ENCODE data around the gene PCDH17. TPM values are rescaled to one million over a fixed set of nuclear protein-coding genes. Genes with fewer than 3 reads are reported as not detected.

Gene PCDH17
- total and polyA plus RNA-seq, 10 of the 15 experiments (the other 5 are each of a cell fraction or from before 2014, with no cell fraction given): under 0.01 to 0.58 (median 0.07) TPM; not detected in 6

DNA sequence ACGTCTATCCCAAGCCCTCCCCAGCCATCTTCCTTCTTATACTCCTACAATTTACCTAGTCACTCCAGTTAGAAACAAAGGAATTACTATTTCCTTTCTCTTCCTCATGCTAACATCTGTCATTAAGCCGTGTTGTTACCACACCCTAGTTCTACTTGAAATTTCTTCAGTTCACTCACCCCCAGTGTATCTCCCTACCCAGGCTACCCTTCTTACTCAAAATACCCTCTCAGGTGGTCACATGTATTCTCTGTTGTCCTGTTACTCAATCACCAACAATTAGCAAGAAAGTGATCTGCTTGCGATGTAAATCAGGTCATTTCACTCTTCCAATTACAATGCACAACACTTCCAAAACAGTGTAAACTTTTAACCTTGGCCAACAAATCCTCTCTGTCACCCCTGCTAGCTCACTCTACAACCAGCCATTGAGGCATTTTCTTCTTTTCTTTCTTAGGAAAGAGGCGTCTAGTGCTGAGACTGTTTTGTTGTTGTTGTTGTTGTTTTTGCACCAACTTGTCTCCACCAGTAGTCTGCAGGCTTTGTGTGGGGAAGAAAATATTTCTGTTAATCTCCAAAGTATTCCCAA lies 50.7 kb downstream of the PCDH17 start:
- H3K4me1 ChIP-seq (ENCODE audit: control insufficient read depth, insufficient read depth, low read length): no peaks in the 10 kb centered on the region
- FAIRE-seq: no peak
- BruUV-seq (replicated peaks): no TSS peak
- TF ChIP-seq, protein P1, sequence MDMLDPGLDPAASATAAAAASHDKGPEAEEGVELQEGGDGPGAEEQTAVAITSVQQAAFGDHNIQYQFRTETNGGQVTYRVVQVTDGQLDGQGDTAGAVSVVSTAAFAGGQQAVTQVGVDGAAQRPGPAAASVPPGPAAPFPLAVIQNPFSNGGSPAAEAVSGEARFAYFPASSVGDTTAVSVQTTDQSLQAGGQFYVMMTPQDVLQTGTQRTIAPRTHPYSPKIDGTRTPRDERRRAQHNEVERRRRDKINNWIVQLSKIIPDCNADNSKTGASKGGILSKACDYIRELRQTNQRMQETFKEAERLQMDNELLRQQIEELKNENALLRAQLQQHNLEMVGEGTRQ (IDR thresholded peaks at IDR 0.05; ENCODE audit: borderline replicate concordance, low read depth, low read length): no peak
- no peak for TF ChIP-seq MEF2A (IDR thresholded peaks at IDR 0.05; ENCODE audit: insufficient read depth, low read depth, low read length)
- TF ChIP-seq SIN3A (IDR thresholded peaks at IDR 0.05; ENCODE audit: low read depth, low read length): no peak
- TF ChIP-seq TAF1 (IDR thresholded peaks at IDR 0.05; ENCODE audit: borderline replicate concordance, low read depth, low read length): no peak
- no peak for TF ChIP-seq POLR2A (IDR thresholded peaks at IDR 0.05; ENCODE audit: low read depth, low read length)
- no peak for TF ChIP-seq NFXL1 (IDR thresholded peaks at IDR 0.05; ENCODE audit: borderline replicate concordance)
- no peak for TF ChIP-seq ZNF207 (IDR thresholded peaks at IDR 0.05; ENCODE audit: borderline replicate concordance)
- TF ChIP-seq NFYB (IDR thresholded peaks at IDR 0.05; ENCODE audit: insufficient read depth, low read depth, low read length): no peak
- TF ChIP-seq SMC3 (IDR thresholded peaks at IDR 0.05; ENCODE audit: borderline replicate concordance, low read length): no peak
- TF ChIP-seq IRF4 (IDR thresholded peaks at IDR 0.05; ENCODE audit: low read depth, low read length): no peak
- TF ChIP-seq, protein P2, sequence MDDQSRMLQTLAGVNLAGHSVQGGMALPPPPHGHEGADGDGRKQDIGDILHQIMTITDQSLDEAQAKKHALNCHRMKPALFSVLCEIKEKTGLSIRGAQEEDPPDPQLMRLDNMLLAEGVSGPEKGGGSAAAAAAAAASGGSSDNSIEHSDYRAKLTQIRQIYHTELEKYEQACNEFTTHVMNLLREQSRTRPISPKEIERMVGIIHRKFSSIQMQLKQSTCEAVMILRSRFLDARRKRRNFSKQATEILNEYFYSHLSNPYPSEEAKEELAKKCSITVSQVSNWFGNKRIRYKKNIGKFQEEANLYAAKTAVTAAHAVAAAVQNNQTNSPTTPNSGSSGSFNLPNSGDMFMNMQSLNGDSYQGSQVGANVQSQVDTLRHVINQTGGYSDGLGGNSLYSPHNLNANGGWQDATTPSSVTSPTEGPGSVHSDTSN (IDR thresholded peaks at IDR 0.05; ENCODE audit: insufficient replicate concordance, low read depth, low read length): no peak
- TF ChIP-seq, protein P3, sequence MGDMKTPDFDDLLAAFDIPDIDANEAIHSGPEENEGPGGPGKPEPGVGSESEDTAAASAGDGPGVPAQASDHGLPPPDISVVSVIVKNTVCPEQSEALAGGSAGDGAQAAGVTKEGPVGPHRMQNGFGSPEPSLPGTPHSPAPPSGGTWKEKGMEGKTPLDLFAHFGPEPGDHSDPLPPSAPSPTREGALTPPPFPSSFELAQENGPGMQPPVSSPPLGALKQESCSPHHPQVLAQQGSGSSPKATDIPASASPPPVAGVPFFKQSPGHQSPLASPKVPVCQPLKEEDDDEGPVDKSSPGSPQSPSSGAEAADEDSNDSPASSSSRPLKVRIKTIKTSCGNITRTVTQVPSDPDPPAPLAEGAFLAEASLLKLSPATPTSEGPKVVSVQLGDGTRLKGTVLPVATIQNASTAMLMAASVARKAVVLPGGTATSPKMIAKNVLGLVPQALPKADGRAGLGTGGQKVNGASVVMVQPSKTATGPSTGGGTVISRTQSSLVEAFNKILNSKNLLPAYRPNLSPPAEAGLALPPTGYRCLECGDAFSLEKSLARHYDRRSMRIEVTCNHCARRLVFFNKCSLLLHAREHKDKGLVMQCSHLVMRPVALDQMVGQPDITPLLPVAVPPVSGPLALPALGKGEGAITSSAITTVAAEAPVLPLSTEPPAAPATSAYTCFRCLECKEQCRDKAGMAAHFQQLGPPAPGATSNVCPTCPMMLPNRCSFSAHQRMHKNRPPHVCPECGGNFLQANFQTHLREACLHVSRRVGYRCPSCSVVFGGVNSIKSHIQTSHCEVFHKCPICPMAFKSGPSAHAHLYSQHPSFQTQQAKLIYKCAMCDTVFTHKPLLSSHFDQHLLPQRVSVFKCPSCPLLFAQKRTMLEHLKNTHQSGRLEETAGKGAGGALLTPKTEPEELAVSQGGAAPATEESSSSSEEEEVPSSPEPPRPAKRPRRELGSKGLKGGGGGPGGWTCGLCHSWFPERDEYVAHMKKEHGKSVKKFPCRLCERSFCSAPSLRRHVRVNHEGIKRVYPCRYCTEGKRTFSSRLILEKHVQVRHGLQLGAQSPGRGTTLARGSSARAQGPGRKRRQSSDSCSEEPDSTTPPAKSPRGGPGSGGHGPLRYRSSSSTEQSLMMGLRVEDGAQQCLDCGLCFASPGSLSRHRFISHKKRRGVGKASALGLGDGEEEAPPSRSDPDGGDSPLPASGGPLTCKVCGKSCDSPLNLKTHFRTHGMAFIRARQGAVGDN (IDR thresholded peaks at IDR 0.05): no peak
- no peak for TF ChIP-seq RELA (IDR thresholded peaks at IDR 0.05; ENCODE audit: borderline replicate concordance, partially characterized antibody)
- TF ChIP-seq, protein P4, sequence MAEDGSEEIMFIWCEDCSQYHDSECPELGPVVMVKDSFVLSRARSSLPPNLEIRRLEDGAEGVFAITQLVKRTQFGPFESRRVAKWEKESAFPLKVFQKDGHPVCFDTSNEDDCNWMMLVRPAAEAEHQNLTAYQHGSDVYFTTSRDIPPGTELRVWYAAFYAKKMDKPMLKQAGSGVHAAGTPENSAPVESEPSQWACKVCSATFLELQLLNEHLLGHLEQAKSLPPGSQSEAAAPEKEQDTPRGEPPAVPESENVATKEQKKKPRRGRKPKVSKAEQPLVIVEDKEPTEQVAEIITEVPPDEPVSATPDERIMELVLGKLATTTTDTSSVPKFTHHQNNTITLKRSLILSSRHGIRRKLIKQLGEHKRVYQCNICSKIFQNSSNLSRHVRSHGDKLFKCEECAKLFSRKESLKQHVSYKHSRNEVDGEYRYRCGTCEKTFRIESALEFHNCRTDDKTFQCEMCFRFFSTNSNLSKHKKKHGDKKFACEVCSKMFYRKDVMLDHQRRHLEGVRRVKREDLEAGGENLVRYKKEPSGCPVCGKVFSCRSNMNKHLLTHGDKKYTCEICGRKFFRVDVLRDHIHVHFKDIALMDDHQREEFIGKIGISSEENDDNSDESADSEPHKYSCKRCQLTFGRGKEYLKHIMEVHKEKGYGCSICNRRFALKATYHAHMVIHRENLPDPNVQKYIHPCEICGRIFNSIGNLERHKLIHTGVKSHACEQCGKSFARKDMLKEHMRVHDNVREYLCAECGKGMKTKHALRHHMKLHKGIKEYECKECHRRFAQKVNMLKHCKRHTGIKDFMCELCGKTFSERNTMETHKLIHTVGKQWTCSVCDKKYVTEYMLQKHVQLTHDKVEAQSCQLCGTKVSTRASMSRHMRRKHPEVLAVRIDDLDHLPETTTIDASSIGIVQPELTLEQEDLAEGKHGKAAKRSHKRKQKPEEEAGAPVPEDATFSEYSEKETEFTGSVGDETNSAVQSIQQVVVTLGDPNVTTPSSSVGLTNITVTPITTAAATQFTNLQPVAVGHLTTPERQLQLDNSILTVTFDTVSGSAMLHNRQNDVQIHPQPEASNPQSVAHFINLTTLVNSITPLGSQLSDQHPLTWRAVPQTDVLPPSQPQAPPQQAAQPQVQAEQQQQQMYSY (CRISPR knock-in tag; IDR thresholded peaks at IDR 0.05): no peak
- TF ChIP-seq SIX5 (IDR thresholded peaks at IDR 0.05; ENCODE audit: low read depth, low read length, severe bottlenecking): no peak

More for the DNA sequence above, 50.7 kb downstream of the PCDH17 start:
- WGBS (ENCODE audit: insufficient coverage, insufficient replicate concordance, low lambda C conversion rate, missing lambda C conversion rate): 14% methylated on average over 4 of the region's 4 CpGs
- RAD21 ChIA-PET (ENCODE audit: unreplicated experiment): no interaction called here
- H3K9me3 ChIP-seq (replicated peaks; ENCODE audit: control insufficient read depth, insufficient read depth, low read length): no peaks in the 10 kb centered on the region
- no peak overlapping the region for H3K4me2 ChIP-seq (ENCODE audit: control insufficient read depth, insufficient read depth)
- in situ Hi-C loops (cut with MboI) (no loop called here), intact Hi-C loops (cut with micrococcal nuclease; ENCODE audit: unreplicated experiment) (no loop called here)
- H3K27ac ChIP-seq (ENCODE audit: control insufficient read depth, insufficient read depth): no peak overlapping the region
- no peaks in the 10 kb centered on the region for H3K27me3 ChIP-seq (replicated peaks in 1 of 2; ENCODE audit: control insufficient read depth in 2 of 2, insufficient read depth in 2 of 2, low read length in 1 of 2)
- no peak overlapping the region for H3K4me3 ChIP-seq
- DNase-seq (ENCODE audit: low read depth, low spot score) (no peak), ATAC-seq (no peak)
- no peaks in the 10 kb centered on the region for H3K79me2 ChIP-seq (ENCODE audit: control insufficient read depth, insufficient read depth, low read length)
- POLR2A ChIA-PET: no interaction called here
- H3K9ac ChIP-seq (ENCODE audit: control insufficient read depth, insufficient read depth, low read length): no peak overlapping the region
- H3K36me3 ChIP-seq (ENCODE audit: control insufficient read depth in 2 of 2, insufficient read depth in 2 of 2, low read length in 1 of 2): no peaks in the 10 kb centered on the region
- CTCF ChIA-PET: no interaction called here
- no peaks in the 10 kb centered on the region for H4K20me1 ChIP-seq (ENCODE audit: control insufficient read depth, insufficient read depth)
- H2AFZ ChIP-seq (ENCODE audit: control insufficient read depth, low read depth, low read length): no peak overlapping the region
- SMC1A ChIA-PET (ENCODE audit: uncharacterized antibody, unreplicated experiment): no interaction called here

Measured in GM12878 (cell line).